AG10803 (cell line): Measurements from ENCODE around the gene NSD1.

ENCODE experiments used
- DNase-seq: peaks from one replicate; pipeline ENCODE4 v3.0.0; 2010; ENCODE audit warnings: low read depth
- H3K4me3 ChIP-seq: 2 replicates; pipeline ENCODE4 v1.5.1; 2011; ENCODE audit warnings: mild to moderate bottlenecking, low read length, control low read depth
- CTCF ChIP-seq: conservative IDR thresholded peaks from 2 replicates; pipeline ENCODE4 v1.5.1; 2011; ENCODE audit warnings: mild to moderate bottlenecking, low read length, control low read depth, inconsistent platforms

The NSD1 gene

GRCh38 chr5:177089825-177090641, 43.5 kb upstream of the NSD1 start:
- TF ChIP-seq CTCF: no peak
- H3K4me3 ChIP-seq: no peak overlapping the region
- DNase-seq: no peak

GRCh38 chr5:177090813-177091212, 42.8 kb upstream of the NSD1 start:
- DNase-seq: no peak
- H3K4me3 ChIP-seq: no peak overlapping the region
- no peak for TF ChIP-seq CTCF

GRCh38 chr5:177091232-177091631, 42.3 kb upstream of the NSD1 start:
- no peak for TF ChIP-seq CTCF
- H3K4me3 ChIP-seq: no peak overlapping the region
- DNase-seq: no peak

- no peak overlapping the region for H3K4me3 ChIP-seq
- DNase-seq: no peak
- TF ChIP-seq CTCF: no peak
These were observed 41.1 kb upstream of the NSD1 start for GRCh38 chr5:177092178-177093081.

GRCh38 chr5:177093082-177093712, 40.4 kb upstream of the NSD1 start:
- no peak for DNase-seq
- H3K4me3 ChIP-seq: no peak overlapping the region
- TF ChIP-seq CTCF: no peak

GRCh38 chr5:177093803-177094202, 39.8 kb upstream of the NSD1 start:
- TF ChIP-seq CTCF: no peak
- DNase-seq: no peak
- H3K4me3 ChIP-seq: no peak overlapping the region
